GM12878 (cell line): ENCODE results near the gene GPATCH2L. TPM values are rescaled to one million over a fixed set of nuclear protein-coding genes. Genes with fewer than 3 reads are reported as not detected.

ENCODE experiments used
- EED ChIP-seq: sonication (generic); IDR thresholded peaks from 2 replicates; pipeline ENCODE4 v1.6.1; 2016; ENCODE audit warnings: antibody characterized with exemption, low read depth
- FOXK2 ChIP-seq: fragments of 450-650 bp; IDR thresholded peaks from 2 replicates; pipeline ENCODE4 v1.6.1; 2017; ENCODE audit warnings: mild to moderate bottlenecking, moderate library complexity
- IKZF1 ChIP-seq: fragments of 450-650 bp; conservative IDR thresholded peaks from 2 replicates; pipeline ENCODE4 v1.6.1; 2017; ENCODE audit warnings: antibody characterized with exemption, mild to moderate bottlenecking
- MXI1 ChIP-seq: fragments of 150-350 bp; IDR thresholded peaks from 2 replicates; pipeline ENCODE4 v1.6.1; 2011; ENCODE audit warnings: low read depth, mild to moderate bottlenecking, inconsistent platforms, low read length, improper control_type of control experiment
- NFYA ChIP-seq: IDR thresholded peaks from 2 replicates; pipeline ENCODE4 v1.6.1; 2011; ENCODE audit warnings: low read depth, mild to moderate bottlenecking, low read length, improper control_type of control experiment, borderline replicate concordance
- PML ChIP-seq: IDR thresholded peaks from 2 replicates; pipeline ENCODE4 v1.6.1; 2012; ENCODE audit warnings: low read length, inconsistent platforms
- POLR2AphosphoS5 ChIP-seq: IDR thresholded peaks from 2 replicates; pipeline ENCODE4 v1.6.1; 2011; ENCODE audit warnings: mild to moderate bottlenecking, low read length, inconsistent platforms
- RBBP5 ChIP-seq: fragments of 200-600 bp; sonication (generic); conservative IDR thresholded peaks from 2 replicates; pipeline ENCODE4 v1.6.1; 2016
- SMAD1 ChIP-seq: fragments of 450-650 bp; IDR thresholded peaks from 2 replicates; pipeline ENCODE4 v1.6.1; 2018; ENCODE audit warnings: mild to moderate bottlenecking, low read depth; ENCODE audit not compliant: partially characterized antibody
- SPI1 ChIP-seq: IDR thresholded peaks from 2 replicates; pipeline ENCODE4 v1.6.1; 2011; ENCODE audit warnings: low read depth, mild to moderate bottlenecking, low read length, moderate library complexity, borderline replicate concordance; ENCODE audit not compliant: insufficient read depth
- SRF ChIP-seq, 2 experiments: IDR thresholded peaks; 2 replicates each; pipeline ENCODE4 v1.6.1; 2011; ENCODE audit warnings: low read depth in 2 of 2, low read length in 2 of 2, mild to moderate bottlenecking in 1 of 2, moderate library complexity in 1 of 2
- TBL1XR1 ChIP-seq: IDR thresholded peaks from 2 replicates; pipeline ENCODE4 v1.6.1; 2012; ENCODE audit warnings: low read depth, low read length, improper control_type of control experiment
- ZBTB4 ChIP-seq: fragments of 450-650 bp; formaldehyde crosslinking; IDR thresholded peaks from 2 replicates; pipeline ENCODE4 v1.4.0; 2022; ENCODE audit warnings: mild to moderate bottlenecking, moderate library complexity
- polyA plus RNA-seq, 11 experiments: library from polyadenylated mRNA; depleted of rRNA in 4 of 11; unstranded in 6 of 11; stranded (reverse) in 5 of 11; fragments of >200 nt; fragmentation: Nextera tagmentation in 4 of 11; fragmentation: Illumina TruSeq in 1 of 11; extraction: Ambion mirVana in 4 of 11; extraction: Trizol in 1 of 11; gene quantifications; 1 replicate in 1 of 11; 2 replicates in 10 of 11; pipeline versions ENCODE4 v1.2.1 to v1.2.3, GENCODE V29; 2011 to 2016; ENCODE audit warnings: inconsistent platforms in 2 of 11, missing spikeins in 2 of 11, low read depth in 1 of 11
- total RNA-seq, 4 experiments: library from RNA; depleted of rRNA in 3 of 4; stranded (reverse); fragments of >200 nt in 3 of 4; fragmentation: Illumina TruSeq in 1 of 4; extraction: Trizol in 1 of 4; gene quantifications; 2 replicates each; pipeline versions ENCODE4 v1.2.1 to v1.2.3, GENCODE V29; 2013 to 2021

Gene GPATCH2L
- total and polyA plus RNA-seq, 10 of the 15 experiments (the other 5 are each of a cell fraction or from before 2014, with no cell fraction given): 9.1 to 50.9 (median 24.4) TPM

GRCh38 chr14:76163668-76164363, 12.1 kb downstream of the GPATCH2L start (continued):
- TF ChIP-seq SMAD1 (no peak), FOXK2 (no peak), TBL1XR1 (no peak), ZBTB4 (no peak), IKZF1 (no peak), PML (no peak), RBBP5 (no peak), POLR2AphosphoS5 (peak; percentile 34; the same call in 1 of the 2 replicates), NFYA (no peak), SPI1 (no peak), MXI1 (no peak), SRF (IDR thresholded peaks at IDR 0.05; ENCODE audit: low read depth in 2 of 2, low read length in 2 of 2) (peak; percentile 46 to 56; a peak in 2 of 4 replicates), EED (no peak)
- TF ChIP-seq, all 136 proteins: peak for 3
